Prostate gland (tissue), 2 donors: Measurements from ENCODE around the gene PAX6. TPM values are rescaled to one million over a fixed set of nuclear protein-coding genes. Genes with fewer than 3 reads are reported as not detected.

Experiments used
- DNase-seq: peaks from one replicate; pipeline ENCODE4 v3.0.0-alpha.2; 2019; ENCODE audit warnings: low spot score
- H3K27ac ChIP-seq, 2 donors: fragments of 200-600 bp; sonication (generic); 2 replicates each; pipeline ENCODE4 v1.5.1; 2017 to 2019
- H3K27me3 ChIP-seq: fragments of 200-600 bp; sonication (generic); replicated peaks from 2 replicates; pipeline ENCODE4 v1.5.1; 2019; ENCODE audit not compliant: insufficient read depth
- H3K36me3 ChIP-seq, 2 donors: fragments of 200-600 bp; sonication (generic); 1 replicate in 1 of 2; 2 replicates in 1 of 2; pipeline versions ENCODE4 v1.5.1 to v1.8.1; 2017 to 2019
- H3K4me1 ChIP-seq: fragments of 200-600 bp; sonication (generic); replicated peaks from 2 replicates; pipeline ENCODE4 v1.5.1; 2019
- H3K4me3 ChIP-seq, 2 donors: fragments of 200-600 bp; sonication (generic); 2 replicates each; pipeline ENCODE4 v1.5.1; 2017 to 2019
- H3K9me3 ChIP-seq: fragments of 200-600 bp; sonication (generic); 2 replicates; pipeline ENCODE4 v1.5.1; 2017
- CTCF ChIP-seq, 4 experiments: fragments of 200-600 bp in 2 of 4; fragments of 450-650 bp in 2 of 4; sonication (generic) in 2 of 4; IDR thresholded peaks; 1 replicate in 3 of 4; 2 replicates in 1 of 4; pipeline ENCODE4 v1.5.1; 2016 to 2019; ENCODE audit warnings: antibody characterized with exemption in 4 of 4, mild to moderate bottlenecking in 2 of 4, moderate library complexity in 2 of 4
- POLR2A ChIP-seq: fragments of 450-650 bp; IDR thresholded peaks from one replicate; pipeline ENCODE4 v1.6.1; 2016; ENCODE audit warnings: antibody characterized with exemption, mild to moderate bottlenecking
- POLR2AphosphoS5 ChIP-seq: sonication (generic); formaldehyde crosslinking; IDR thresholded peaks from one replicate; pipeline ENCODE4 v1.6.1; 2017; ENCODE audit warnings: antibody characterized with exemption
- WGBS: methylation state at CpG from one replicate; pipeline ENCODE4 v1.1.5; 2018; 5-methylcytosine and 5-hydroxymethylcytosine counted together
- intact Hi-C: fragments of 100-400 bp; cut with DNase I; formaldehyde crosslinking; loops from one replicate; pipeline ENCODE4 v1.14.2; 2022
- total RNA-seq, 2 donors: library from RNA; depleted of rRNA; stranded (reverse); fragments of >200 nt; gene quantifications; one replicate each; pipeline ENCODE4 v1.1.0, GENCODE V29; 2016

Gene PAX6
- total RNA-seq, 2 donors from 2014 or later = 0.80 TPM; not detected in 1

GRCh38 chr11:31819621-31820437 is 8.7 kb upstream of the PAX6 start:
- no peaks in the 10 kb centered on the region for H3K4me1 ChIP-seq
- DNase-seq = no peak

DNA sequence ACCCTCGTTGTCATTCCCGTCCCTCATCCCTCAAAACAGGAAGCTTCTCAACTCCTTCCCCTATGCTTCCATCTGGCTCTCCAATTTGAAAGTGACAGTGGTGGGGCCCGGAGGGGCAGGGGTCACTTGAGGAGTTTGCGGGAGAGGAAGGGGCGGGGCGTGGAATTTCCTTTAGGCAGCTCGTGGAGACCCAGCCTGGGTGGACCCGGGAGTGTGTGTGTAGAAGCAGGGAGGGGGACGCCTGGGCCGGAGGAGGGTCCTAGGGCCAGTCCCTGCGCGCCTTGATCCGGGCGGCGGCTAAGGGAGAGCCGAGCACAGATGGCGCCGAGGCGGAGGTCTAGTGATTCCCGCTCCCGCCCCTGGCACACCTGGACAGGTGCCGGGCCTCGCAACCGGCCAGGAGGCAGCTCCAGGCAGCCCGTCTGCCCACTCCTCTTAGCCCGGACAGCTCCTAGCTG is 7.8 kb upstream of the PAX6 start:
- Histone ChIP-seq H3K4me1 (no peaks in the 10 kb centered on the region), H3K4me3 (no peak overlapping the region), H3K9me3 (no peaks in the 10 kb centered on the region), H3K36me3 (no peaks in the 10 kb centered on the region), H3K27me3 (peaks cover 71% of the 10 kb centered on the region), H3K27ac (no peak overlapping the region)
- no peak for DNase-seq
- intact Hi-C loops = no loop called here
- WGBS = 8% methylated on average over 26 of the region's 26 CpGs
- TF ChIP-seq CTCF (IDR thresholded peaks at IDR 0.05) (no peak), POLR2AphosphoS5 (no peak), POLR2A (no peak)

More at GRCh38 chr11:31819621-31820437, 8.7 kb upstream of the PAX6 start:
- H3K9me3 ChIP-seq = no peaks in the 10 kb centered on the region
- no peak overlapping the region for H3K27ac ChIP-seq
- TF ChIP-seq POLR2A (no peak), CTCF (IDR thresholded peaks at IDR 0.05) (no peak), POLR2AphosphoS5 (no peak)
- 22% methylated on average over 45 of the region's 55 CpGs for WGBS
- no peak overlapping the region for H3K4me3 ChIP-seq
- H3K36me3 ChIP-seq = no peaks in the 10 kb centered on the region
- intact Hi-C loops = no loop called here
- H3K27me3 ChIP-seq = peaks cover 70% of the 10 kb centered on the region

GRCh38 chr11:31818425-31818755 is 7.3 kb upstream of the PAX6 start:
- Histone ChIP-seq H3K27me3 (peaks cover 71% of the 10 kb centered on the region), H3K27ac (no peak overlapping the region), H3K4me1 (no peaks in the 10 kb centered on the region), H3K9me3 (no peaks in the 10 kb centered on the region), H3K4me3 (no peak overlapping the region), H3K36me3 (no peaks in the 10 kb centered on the region)
- TF ChIP-seq POLR2AphosphoS5 = no peak
- DNase-seq = no peak
- intact Hi-C loops = no loop called here
- 9% methylated on average over 9 of the region's 9 CpGs for WGBS

DNA sequence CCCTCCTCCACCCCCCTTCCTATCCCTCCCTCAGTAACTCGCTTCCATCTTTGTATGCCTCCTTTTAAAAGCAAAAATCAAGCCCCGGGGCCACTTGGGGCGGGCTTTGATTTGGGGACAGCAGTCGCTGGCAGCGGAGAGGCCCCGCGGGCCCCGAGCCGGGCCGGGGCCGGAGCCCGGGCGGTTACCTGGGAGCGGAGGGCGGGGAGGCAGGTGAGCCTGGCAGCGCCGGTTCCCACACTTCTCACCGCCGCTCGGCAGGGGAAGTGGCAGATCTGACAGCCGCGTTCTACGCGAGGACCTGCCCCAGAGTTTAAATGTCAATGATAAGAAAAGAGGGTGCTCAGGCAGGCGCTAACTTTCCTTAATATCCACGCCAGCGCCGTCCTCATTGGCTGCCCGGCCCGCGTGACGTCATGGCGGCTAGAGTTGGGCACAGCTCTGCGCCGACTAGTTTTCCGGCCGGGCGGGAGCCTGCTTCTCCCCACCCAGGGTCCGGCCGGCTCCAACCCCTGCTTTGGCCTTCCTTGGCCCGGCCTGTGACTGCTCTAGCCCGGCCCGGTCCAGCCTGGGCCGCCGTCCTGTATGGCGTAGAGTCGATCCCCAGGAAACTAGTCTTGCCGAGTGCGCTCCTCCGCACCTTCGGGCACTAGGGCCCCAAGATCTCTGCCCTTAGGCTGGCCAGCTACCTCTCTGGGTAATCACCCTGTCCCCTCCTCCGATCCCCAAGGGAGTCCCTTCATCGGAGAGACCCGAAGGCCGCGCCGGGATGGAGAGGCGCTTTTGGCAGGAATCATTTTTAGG is 6.7 kb upstream of the PAX6 start:
- no peak for DNase-seq

More for the DNA sequence above, 6.7 kb upstream of the PAX6 start:
- intact Hi-C loops = no loop called here
- TF ChIP-seq POLR2AphosphoS5 (no peak), POLR2A (no peak), CTCF (IDR thresholded peaks at IDR 0.05) (no peak)
- H3K9me3 ChIP-seq = no peaks in the 10 kb centered on the region
- H3K4me1 ChIP-seq = no peaks in the 10 kb centered on the region
- H3K27me3 ChIP-seq = peaks cover 65% of the 10 kb centered on the region
- no peak overlapping the region for H3K27ac ChIP-seq
- no peaks in the 10 kb centered on the region for H3K36me3 ChIP-seq
- no peak overlapping the region for H3K4me3 ChIP-seq
- 5% methylated on average over 58 of the region's 58 CpGs for WGBS
